CD4-positive, alpha-beta T cell treated with Interleukin-4 for 1 hour (primary cell): Measurements from ENCODE around the gene HAO1.
"Not testable (repeated sequence)": the region's sequence is repeated elsewhere in the genome, so short reads cannot be mapped to it uniquely, and the experiment has no call there.

Experiments
- DNase-seq, 2 donors: peaks; one replicate each; pipeline ENCODE4 v3.0.0-alpha.2; 2020 to 2022

HAO1 gene

GRCh38 chr20:7850775-7851490, 89.3 kb downstream of the HAO1 start:
- no peak for DNase-seq

GRCh38 chr20:7849675-7850074, 90.6 kb downstream of the HAO1 start:
- DNase-seq = no peak

GRCh38 chr20:7848351-7848750, 91.9 kb downstream of the HAO1 start:
- no peak for DNase-seq

GRCh38 chr20:7843613-7844012, 96.6 kb downstream of the HAO1 start:
- DNase-seq = no peak

GRCh38 chr20:7841971-7842310, 98.3 kb downstream of the HAO1 start:
- no peak for DNase-seq

GRCh38 chr20:7841291-7841970, 98.8 kb downstream of the HAO1 start:
- no peak for DNase-seq

- DNase-seq = no peak
These were observed 104.2 kb downstream of the HAO1 start for GRCh38 chr20:7836076-7836475.

GRCh38 chr20:7834441-7834840, 105.8 kb downstream of the HAO1 start:
- not testable (repeated sequence) for DNase-seq
